Stomach smooth muscle (tissue), 2 donors: ENCODE data around the gene TRABD2A.
A peak's percentile ranks its signal among the peaks of the same experiment; 100 is the strongest.

ENCODE experiments used
- H3K27ac ChIP-seq: one replicate; pipeline ENCODE4 v1.7.0; 2013; ENCODE audit warnings: mild to moderate bottlenecking, low read length, inconsistent platforms
- H3K27me3 ChIP-seq, 2 donors: one replicate each; pipeline ENCODE4 v1.7.0; 2013; ENCODE audit warnings: low read length in 2 of 2; ENCODE audit not compliant: insufficient read depth in 2 of 2, control insufficient read depth in 1 of 2
- H3K36me3 ChIP-seq, 2 donors: one replicate each; pipeline ENCODE4 v1.7.0; 2013; ENCODE audit warnings: low read length in 2 of 2; ENCODE audit not compliant: control insufficient read depth in 2 of 2, insufficient read depth in 2 of 2
- H3K4me1 ChIP-seq: one replicate; pipeline ENCODE4 v1.7.0; 2013; ENCODE audit warnings: low read length; ENCODE audit not compliant: control insufficient read depth, insufficient read depth
- H3K4me3 ChIP-seq, 2 donors: one replicate each; pipeline ENCODE4 v1.7.0; 2013; ENCODE audit warnings: low read length in 2 of 2
- H3K9ac ChIP-seq, 2 donors: one replicate each; pipeline ENCODE4 v1.7.0; 2013; ENCODE audit warnings: low read length in 2 of 2, mild to moderate bottlenecking in 1 of 2
- H3K9me3 ChIP-seq, 2 donors: one replicate each; pipeline ENCODE4 v1.7.0; 2013; ENCODE audit warnings: low read length in 2 of 2; ENCODE audit not compliant: control insufficient read depth in 2 of 2
- donor health status: healthy.
- donor health status: Pancreatic carcinoma.

TRABD2A gene

GRCh38 chr2:84888401-84889276 lies 7.8 kb upstream of the TRABD2A start:
- H3K4me1 ChIP-seq = peaks cover 11% of the 10 kb centered on the region
- H3K36me3 ChIP-seq = no peaks in the 10 kb centered on the region
- peak overlapping the region in 1 of 2 donors; percentile 36 for H3K9ac ChIP-seq
- peak overlapping the region; percentile 24 for H3K27ac ChIP-seq
- H3K4me3 ChIP-seq = peak overlapping the region in 1 of 2 donors; percentile 55
- peaks cover 11 to 14% of the 10 kb centered on the region in 2 donors for H3K27me3 ChIP-seq
- H3K9me3 ChIP-seq = no peaks in the 10 kb centered on the region

- Histone ChIP-seq H3K4me1 (peaks cover 11% of the 10 kb centered on the region), H3K36me3 (no peaks in the 10 kb centered on the region), H3K9ac (no peak overlapping the region), H3K27me3 (peaks cover 15 to 16% of the 10 kb centered on the region in 2 donors), H3K27ac (no peak overlapping the region), H3K9me3 (no peaks in the 10 kb centered on the region), H3K4me3 (no peak overlapping the region)
Measured at GRCh38 chr2:84886791-84887190, 5.9 kb upstream of the TRABD2A start.

GRCh38 chr2:84885111-84885510 lies 4.2 kb upstream of the TRABD2A start:
- no peaks in the 10 kb centered on the region for H3K9me3 ChIP-seq
- H3K9ac ChIP-seq = no peak overlapping the region
- no peaks in the 10 kb centered on the region for H3K36me3 ChIP-seq
- peaks cover 26% of the 10 kb centered on the region for H3K4me1 ChIP-seq
- H3K27me3 ChIP-seq = peaks cover 29 to 31% of the 10 kb centered on the region in 2 donors
- no peak overlapping the region for H3K27ac ChIP-seq
- H3K4me3 ChIP-seq = no peak overlapping the region

- no peak overlapping the region for H3K4me3 ChIP-seq
- no peaks in the 10 kb centered on the region for H3K36me3 ChIP-seq
- H3K4me1 ChIP-seq = peaks cover 28% of the 10 kb centered on the region
- H3K27me3 ChIP-seq = peaks cover 31 to 33% of the 10 kb centered on the region in 2 donors
- no peaks in the 10 kb centered on the region for H3K9me3 ChIP-seq
- no peak overlapping the region for H3K27ac ChIP-seq
- no peak overlapping the region for H3K9ac ChIP-seq
Measured at GRCh38 chr2:84884449-84884848, 3.6 kb upstream of the TRABD2A start.

GRCh38 chr2:84882775-84883550 lies 2.1 kb upstream of the TRABD2A start:
- no peak overlapping the region for H3K27ac ChIP-seq
- H3K4me3 ChIP-seq = no peak overlapping the region
- peaks cover 33 to 37% of the 10 kb centered on the region in 2 donors for H3K27me3 ChIP-seq
- no peak overlapping the region for H3K9ac ChIP-seq
- H3K9me3 ChIP-seq = no peaks in the 10 kb centered on the region
- peaks cover 17% of the 10 kb centered on the region for H3K4me1 ChIP-seq
- H3K36me3 ChIP-seq = no peaks in the 10 kb centered on the region

- H3K4me3 ChIP-seq = peak overlapping the region in 1 of 2 donors; percentile 72
Measured at GRCh38 chr2:84882414-84882738, 1.5 kb upstream of the TRABD2A start.

GRCh38 chr2:84881581-84882413 lies 913 bp upstream of the TRABD2A start:
- no peaks in the 10 kb centered on the region for H3K9me3 ChIP-seq
- no peaks in the 10 kb centered on the region for H3K36me3 ChIP-seq
- H3K4me1 ChIP-seq = peaks cover 17% of the 10 kb centered on the region
- H3K27ac ChIP-seq = no peak overlapping the region
- peak overlapping the region; percentile 54 to 72 for H3K4me3 ChIP-seq
- H3K27me3 ChIP-seq = peaks cover 33 to 37% of the 10 kb centered on the region in 2 donors
- H3K9ac ChIP-seq = peak overlapping the region; percentile 13 to 19

More at GRCh38 chr2:84882414-84882738, 1.5 kb upstream of the TRABD2A start:
- Histone ChIP-seq H3K9ac (no peak overlapping the region), H3K27me3 (peaks cover 33 to 37% of the 10 kb centered on the region in 2 donors), H3K4me1 (peaks cover 17% of the 10 kb centered on the region), H3K9me3 (no peaks in the 10 kb centered on the region), H3K27ac (no peak overlapping the region), H3K36me3 (no peaks in the 10 kb centered on the region)

GRCh38 chr2:84880395-84880644 lies 564 bp downstream of the TRABD2A start:
- peak overlapping the region in 1 of 2 donors; percentile 51 for H3K9ac ChIP-seq
- H3K9me3 ChIP-seq = no peaks in the 10 kb centered on the region
- no peak overlapping the region for H3K27ac ChIP-seq
- peak overlapping the region; percentile 53 to 72 for H3K4me3 ChIP-seq
- H3K36me3 ChIP-seq = no peaks in the 10 kb centered on the region
- H3K4me1 ChIP-seq = peaks cover 17% of the 10 kb centered on the region
- peaks cover 33 to 39% of the 10 kb centered on the region in 2 donors for H3K27me3 ChIP-seq

GRCh38 chr2:84879584-84880394 lies 1.1 kb downstream of the TRABD2A start:
- Histone ChIP-seq H3K4me3 (peak overlapping the region; percentile 53 to 72), H3K9me3 (no peaks in the 10 kb centered on the region), H3K9ac (peak overlapping the region in 1 of 2 donors; percentile 51), H3K36me3 (no peaks in the 10 kb centered on the region), H3K27ac (no peak overlapping the region), H3K27me3 (peaks cover 30 to 35% of the 10 kb centered on the region in 2 donors), H3K4me1 (peaks cover 17% of the 10 kb centered on the region)
